GM12872 (cell line): Measurements from ENCODE around the gene UPF3A.

Source experiments
- TF ChIP-seq, protein P1 (sequence below): IDR thresholded peaks from 3 replicates; pipeline ENCODE4 v1.5.1; 2011; ENCODE audit warnings: low read depth, mild to moderate bottlenecking, low read length, moderate library complexity; ENCODE audit not compliant: insufficient read depth

UPF3A gene

DNA sequence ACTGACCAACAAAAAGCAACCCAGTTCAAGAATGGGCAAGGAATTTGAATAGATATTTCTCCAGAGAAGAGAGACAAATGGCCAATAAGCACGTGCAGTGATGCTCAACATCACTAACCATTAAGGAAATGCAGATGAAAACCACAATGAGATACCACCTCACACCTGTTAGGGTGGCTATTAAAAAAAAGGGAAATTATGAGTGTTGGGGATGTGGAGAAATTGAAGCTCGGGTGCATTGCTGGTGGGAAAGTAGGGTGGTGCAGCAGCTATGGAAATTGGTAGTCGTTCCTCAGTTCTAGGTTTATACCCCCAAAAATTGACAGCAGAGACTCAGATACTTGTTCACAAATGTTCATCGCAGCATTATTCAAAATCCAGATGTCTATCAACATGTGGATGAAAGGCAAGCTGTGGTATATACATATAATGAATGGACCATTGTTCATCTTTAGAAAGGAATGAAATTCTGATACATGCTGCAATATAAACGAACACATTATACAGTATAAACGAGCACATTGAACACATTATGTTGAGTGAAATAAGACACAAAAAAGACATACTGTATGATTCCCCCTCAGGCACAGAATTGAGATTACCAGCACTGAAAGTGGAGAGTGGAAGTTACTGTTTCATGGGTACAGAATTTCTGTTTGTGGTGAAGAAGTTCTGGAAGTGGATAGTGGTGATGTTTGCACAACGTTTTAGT is 33.8 kb downstream of the UPF3A start:
- TF ChIP-seq, protein P1, sequence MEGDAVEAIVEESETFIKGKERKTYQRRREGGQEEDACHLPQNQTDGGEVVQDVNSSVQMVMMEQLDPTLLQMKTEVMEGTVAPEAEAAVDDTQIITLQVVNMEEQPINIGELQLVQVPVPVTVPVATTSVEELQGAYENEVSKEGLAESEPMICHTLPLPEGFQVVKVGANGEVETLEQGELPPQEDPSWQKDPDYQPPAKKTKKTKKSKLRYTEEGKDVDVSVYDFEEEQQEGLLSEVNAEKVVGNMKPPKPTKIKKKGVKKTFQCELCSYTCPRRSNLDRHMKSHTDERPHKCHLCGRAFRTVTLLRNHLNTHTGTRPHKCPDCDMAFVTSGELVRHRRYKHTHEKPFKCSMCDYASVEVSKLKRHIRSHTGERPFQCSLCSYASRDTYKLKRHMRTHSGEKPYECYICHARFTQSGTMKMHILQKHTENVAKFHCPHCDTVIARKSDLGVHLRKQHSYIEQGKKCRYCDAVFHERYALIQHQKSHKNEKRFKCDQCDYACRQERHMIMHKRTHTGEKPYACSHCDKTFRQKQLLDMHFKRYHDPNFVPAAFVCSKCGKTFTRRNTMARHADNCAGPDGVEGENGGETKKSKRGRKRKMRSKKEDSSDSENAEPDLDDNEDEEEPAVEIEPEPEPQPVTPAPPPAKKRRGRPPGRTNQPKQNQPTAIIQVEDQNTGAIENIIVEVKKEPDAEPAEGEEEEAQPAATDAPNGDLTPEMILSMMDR, result no peak

GRCh38 chr13:114318624-114319023 is 37.2 kb downstream of the UPF3A start:
- TF ChIP-seq, protein P1, result no peak

GRCh38 chr13:114319441-114319913 is 38.1 kb downstream of the UPF3A start:
- TF ChIP-seq, protein P1, result no peak

DNA sequence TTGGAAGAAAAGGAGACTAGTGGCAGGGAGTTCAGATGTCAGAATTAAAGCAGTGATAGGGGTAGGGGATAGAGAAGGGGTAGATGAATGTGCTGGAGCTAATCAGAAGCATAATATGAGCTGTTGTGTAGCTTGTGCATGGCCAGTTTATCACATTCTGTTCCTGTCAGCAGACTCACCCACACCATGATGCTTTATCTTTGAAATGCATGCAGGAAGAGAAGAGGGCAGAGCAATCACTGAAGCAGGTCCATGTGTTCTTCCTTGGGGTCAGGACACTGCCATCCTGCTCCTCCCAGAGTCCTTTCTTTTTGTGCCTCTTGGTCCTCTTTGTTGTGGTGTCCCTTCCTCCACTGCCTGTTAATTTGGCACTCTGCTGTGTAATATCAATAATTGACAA is 38.7 kb downstream of the UPF3A start:
- TF ChIP-seq, protein P1, result no peak

- TF ChIP-seq, protein P1, result no peak
Measured at GRCh38 chr13:114321256-114321655, 39.9 kb downstream of the UPF3A start.

GRCh38 chr13:114323349-114323748 is 41.9 kb downstream of the UPF3A start:
- TF ChIP-seq, protein P1, result no peak

DNA sequence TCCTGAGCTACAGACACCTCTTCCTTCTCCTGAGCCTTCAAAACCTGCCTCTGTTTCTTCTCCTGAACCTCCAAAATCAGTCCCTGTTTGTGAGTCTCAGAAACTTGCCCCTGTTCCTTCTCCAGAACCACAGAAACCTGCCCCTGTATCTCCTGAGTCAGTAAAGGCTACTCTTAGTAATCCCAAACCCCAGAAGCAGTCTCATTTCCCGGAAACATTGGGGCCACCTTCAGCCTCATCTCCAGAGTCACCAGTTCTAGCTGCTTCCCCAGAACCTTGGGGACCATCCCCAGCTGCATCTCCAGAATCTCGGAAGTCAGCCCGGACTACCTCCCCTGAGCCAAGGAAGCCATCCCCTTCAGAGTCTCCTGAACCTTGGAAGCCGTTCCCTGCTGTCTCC is 42.9 kb downstream of the UPF3A start:
- TF ChIP-seq, protein P1, result no peak

DNA sequence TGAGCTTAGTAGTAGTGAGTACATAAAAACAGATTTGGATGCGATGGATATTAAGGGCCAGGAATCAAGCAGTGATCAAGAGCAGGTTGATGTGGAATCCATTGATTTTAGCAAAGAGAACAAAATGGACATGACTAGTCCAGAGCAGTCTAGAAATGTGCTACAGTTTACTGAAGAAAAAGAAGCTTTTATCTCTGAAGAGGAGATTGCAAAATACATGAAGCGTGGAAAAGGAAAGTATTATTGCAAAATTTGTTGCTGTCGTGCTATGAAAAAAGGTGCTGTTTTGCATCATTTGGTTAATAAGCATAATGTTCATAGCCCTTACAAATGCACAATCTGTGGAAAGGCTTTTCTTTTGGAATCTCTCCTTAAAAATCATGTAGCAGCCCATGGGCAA is 44.3 kb downstream of the UPF3A start:
- TF ChIP-seq, protein P1, result no peak
